ENCODE results near the gene HSP90B1.

DNA sequence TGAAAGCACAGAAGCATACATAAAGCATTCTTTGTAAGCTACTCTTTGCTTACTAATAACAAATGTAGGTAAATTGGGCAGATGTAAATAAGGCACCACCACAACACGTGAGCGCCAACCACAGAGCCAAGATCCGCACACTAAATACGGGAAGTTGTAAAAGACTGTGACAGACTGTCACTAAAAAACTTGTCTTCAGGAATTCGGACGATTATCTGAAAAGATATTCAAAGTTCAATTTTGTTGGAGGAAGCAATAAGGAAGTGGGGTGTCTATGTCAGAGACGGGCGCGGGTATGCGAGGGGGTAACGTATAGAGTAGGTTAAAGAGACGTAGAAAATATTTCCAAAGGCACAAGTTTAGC, 1.5 kb upstream of the HSP90B1 start:
- TF ChIP-seq, protein P1, sequence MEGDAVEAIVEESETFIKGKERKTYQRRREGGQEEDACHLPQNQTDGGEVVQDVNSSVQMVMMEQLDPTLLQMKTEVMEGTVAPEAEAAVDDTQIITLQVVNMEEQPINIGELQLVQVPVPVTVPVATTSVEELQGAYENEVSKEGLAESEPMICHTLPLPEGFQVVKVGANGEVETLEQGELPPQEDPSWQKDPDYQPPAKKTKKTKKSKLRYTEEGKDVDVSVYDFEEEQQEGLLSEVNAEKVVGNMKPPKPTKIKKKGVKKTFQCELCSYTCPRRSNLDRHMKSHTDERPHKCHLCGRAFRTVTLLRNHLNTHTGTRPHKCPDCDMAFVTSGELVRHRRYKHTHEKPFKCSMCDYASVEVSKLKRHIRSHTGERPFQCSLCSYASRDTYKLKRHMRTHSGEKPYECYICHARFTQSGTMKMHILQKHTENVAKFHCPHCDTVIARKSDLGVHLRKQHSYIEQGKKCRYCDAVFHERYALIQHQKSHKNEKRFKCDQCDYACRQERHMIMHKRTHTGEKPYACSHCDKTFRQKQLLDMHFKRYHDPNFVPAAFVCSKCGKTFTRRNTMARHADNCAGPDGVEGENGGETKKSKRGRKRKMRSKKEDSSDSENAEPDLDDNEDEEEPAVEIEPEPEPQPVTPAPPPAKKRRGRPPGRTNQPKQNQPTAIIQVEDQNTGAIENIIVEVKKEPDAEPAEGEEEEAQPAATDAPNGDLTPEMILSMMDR (IDR thresholded peaks at IDR 0.05): no peak
- TF ChIP-seq POLR2A (IDR thresholded peaks at IDR 0.05): no peak

Data from uterus (tissue), 2 donors.